ENCODE results near the gene SHANK3. TPM values are rescaled to one million over a fixed set of nuclear protein-coding genes. Genes with fewer than 3 reads are reported as not detected.

The SHANK3 gene
- total and polyA plus RNA-seq, 2 experiments from 2014 or later, result 0.52 to 4.9 TPM

DNA sequence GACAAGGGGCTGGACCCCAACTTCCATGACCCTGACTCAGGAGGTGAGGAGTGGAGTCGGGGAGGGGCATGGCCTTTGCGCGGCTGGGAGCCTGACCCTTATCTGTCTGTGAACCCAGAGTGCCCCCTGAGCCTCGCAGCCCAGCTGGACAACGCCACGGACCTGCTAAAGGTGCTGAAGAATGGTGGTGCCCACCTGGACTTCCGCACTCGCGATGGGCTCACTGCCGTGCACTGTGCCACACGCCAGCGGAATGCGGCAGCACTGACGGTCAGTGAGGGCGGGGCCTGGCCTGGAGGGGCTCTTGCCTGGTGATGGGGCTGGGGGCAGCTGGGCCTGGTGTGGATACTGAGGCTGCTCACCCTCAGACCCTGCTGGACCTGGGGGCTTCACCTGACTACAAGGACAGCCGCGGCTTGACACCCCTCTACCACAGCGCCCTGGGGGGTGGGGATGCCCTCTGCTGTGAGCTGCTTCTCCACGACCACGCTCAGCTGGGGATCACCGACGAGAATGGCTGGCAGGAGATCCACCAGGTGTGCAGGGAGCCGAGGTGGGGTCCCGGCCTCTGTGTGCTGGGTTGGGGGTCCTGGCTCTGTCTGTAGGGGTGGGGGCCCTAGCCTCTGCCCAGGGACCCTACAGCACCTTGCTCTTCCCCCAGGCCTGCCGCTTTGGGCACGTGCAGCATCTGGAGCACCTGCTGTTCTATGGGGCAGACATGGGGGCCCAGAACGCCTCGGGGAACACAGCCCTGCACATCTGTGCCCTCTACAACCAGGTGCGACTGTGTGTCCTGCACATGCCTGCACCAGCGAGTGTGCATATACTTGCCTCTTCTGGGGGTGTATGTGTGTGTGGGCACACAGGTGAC lies 6.3 kb downstream of the SHANK3 start:
- TF ChIP-seq POLR2AphosphoS5 (IDR thresholded peaks at IDR 0.05; ENCODE audit: low read depth) (no peak), CREB1 (CRISPR knock-in tag; IDR thresholded peaks at IDR 0.05; ENCODE audit: low read depth) (no peak), ZNF114 (CRISPR knock-in tag; IDR thresholded peaks at IDR 0.05) (no peak), REST (IDR thresholded peaks at IDR 0.05; ENCODE audit: unreplicated experiment) (no peak), NANOG (IDR thresholded peaks at IDR 0.05; ENCODE audit: borderline replicate concordance) (no peak), ZNF331 (CRISPR knock-in tag; IDR thresholded peaks at IDR 0.05; ENCODE audit: low read depth) (no peak), CTCF (conservative IDR thresholded peaks at IDR 0.05; ENCODE audit: low read depth in 2 of 2) (no peak), EZH2phosphoT487 (IDR thresholded peaks at IDR 0.05; ENCODE audit: unreplicated experiment) (no peak), STAT1 (IDR thresholded peaks at IDR 0.05; ENCODE audit: unreplicated experiment) (no peak), EZH2 (IDR thresholded peaks at IDR 0.05; ENCODE audit: low read depth, unreplicated experiment) (no peak), JUNB (IDR thresholded peaks at IDR 0.05; ENCODE audit: unreplicated experiment) (no peak)
- TF ChIP-seq, protein P1, sequence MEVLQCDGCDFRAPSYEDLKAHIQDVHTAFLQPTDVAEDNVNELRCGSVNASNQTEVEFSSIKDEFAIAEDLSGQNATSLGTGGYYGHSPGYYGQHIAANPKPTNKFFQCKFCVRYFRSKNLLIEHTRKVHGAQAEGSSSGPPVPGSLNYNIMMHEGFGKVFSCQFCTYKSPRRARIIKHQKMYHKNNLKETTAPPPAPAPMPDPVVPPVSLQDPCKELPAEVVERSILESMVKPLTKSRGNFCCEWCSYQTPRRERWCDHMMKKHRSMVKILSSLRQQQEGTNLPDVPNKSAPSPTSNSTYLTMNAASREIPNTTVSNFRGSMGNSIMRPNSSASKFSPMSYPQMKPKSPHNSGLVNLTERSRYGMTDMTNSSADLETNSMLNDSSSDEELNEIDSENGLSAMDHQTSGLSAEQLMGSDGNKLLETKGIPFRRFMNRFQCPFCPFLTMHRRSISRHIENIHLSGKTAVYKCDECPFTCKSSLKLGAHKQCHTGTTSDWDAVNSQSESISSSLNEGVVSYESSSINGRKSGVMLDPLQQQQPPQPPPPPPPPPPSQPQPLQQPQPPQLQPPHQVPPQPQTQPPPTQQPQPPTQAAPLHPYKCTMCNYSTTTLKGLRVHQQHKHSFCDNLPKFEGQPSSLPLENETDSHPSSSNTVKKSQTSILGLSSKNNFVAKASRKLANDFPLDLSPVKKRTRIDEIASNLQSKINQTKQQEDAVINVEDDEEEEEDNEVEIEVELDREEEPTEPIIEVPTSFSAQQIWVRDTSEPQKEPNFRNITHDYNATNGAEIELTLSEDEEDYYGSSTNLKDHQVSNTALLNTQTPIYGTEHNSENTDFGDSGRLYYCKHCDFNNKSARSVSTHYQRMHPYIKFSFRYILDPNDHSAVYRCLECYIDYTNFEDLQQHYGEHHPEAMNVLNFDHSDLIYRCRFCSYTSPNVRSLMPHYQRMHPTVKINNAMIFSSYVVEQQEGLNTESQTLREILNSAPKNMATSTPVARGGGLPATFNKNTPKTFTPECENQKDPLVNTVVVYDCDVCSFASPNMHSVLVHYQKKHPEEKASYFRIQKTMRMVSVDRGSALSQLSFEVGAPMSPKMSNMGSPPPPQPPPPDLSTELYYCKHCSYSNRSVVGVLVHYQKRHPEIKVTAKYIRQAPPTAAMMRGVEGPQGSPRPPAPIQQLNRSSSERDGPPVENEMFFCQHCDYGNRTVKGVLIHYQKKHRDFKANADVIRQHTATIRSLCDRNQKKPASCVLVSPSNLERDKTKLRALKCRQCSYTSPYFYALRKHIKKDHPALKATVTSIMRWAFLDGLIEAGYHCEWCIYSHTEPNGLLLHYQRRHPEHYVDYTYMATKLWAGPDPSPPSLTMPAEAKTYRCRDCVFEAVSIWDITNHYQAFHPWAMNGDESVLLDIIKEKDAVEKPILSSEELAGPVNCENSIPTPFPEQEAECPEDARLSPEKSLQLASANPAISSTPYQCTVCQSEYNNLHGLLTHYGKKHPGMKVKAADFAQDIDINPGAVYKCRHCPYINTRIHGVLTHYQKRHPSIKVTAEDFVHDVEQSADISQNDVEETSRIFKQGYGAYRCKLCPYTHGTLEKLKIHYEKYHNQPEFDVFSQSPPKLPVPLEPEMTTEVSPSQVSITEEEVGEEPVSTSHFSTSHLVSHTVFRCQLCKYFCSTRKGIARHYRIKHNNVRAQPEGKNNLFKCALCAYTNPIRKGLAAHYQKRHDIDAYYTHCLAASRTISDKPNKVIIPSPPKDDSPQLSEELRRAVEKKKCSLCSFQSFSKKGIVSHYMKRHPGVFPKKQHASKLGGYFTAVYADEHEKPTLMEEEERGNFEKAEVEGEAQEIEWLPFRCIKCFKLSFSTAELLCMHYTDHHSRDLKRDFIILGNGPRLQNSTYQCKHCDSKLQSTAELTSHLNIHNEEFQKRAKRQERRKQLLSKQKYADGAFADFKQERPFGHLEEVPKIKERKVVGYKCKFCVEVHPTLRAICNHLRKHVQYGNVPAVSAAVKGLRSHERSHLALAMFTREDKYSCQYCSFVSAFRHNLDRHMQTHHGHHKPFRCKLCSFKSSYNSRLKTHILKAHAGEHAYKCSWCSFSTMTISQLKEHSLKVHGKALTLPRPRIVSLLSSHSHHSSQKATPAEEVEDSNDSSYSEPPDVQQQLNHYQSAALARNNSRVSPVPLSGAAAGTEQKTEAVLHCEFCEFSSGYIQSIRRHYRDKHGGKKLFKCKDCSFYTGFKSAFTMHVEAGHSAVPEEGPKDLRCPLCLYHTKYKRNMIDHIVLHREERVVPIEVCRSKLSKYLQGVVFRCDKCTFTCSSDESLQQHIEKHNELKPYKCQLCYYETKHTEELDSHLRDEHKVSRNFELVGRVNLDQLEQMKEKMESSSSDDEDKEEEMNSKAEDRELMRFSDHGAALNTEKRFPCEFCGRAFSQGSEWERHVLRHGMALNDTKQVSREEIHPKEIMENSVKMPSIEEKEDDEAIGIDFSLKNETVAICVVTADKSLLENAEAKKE (CRISPR knock-in tag; IDR thresholded peaks at IDR 0.05), result no peak
- TF ChIP-seq, protein P2, sequence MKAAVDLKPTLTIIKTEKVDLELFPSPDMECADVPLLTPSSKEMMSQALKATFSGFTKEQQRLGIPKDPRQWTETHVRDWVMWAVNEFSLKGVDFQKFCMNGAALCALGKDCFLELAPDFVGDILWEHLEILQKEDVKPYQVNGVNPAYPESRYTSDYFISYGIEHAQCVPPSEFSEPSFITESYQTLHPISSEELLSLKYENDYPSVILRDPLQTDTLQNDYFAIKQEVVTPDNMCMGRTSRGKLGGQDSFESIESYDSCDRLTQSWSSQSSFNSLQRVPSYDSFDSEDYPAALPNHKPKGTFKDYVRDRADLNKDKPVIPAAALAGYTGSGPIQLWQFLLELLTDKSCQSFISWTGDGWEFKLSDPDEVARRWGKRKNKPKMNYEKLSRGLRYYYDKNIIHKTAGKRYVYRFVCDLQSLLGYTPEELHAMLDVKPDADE (IDR thresholded peaks at IDR 0.05), result no peak
- DNase-seq (ENCODE audit: low spot score), result no peak
- H3F3A ChIP-seq (replicated peaks; ENCODE audit: low read depth), result 0 out of 2 replicates have a peak, but pooled peaks cover 3% of the 10 kb centered on the region
- no peak for ATAC-seq
- H3K79me2 ChIP-seq (replicated peaks; ENCODE audit: insufficient read depth), result no peaks in the 10 kb centered on the region
- no peak overlapping the region for H3K4me3 Mint-ChIP-seq
- H4K20me1 ChIP-seq (replicated peaks; ENCODE audit: insufficient read depth), result no peaks in the 10 kb centered on the region; the same call in 1 of the 2 replicates
- H3K27ac ChIP-seq (ENCODE audit: low read depth), result no peak overlapping the region
- peaks cover 35% of the 10 kb centered on the region for H3K27me3 Mint-ChIP-seq (ENCODE audit: insufficient read depth, low read depth, poor library complexity)
- H3K27ac Mint-ChIP-seq, result no peak overlapping the region
- peaks cover 21% of the 10 kb centered on the region for H3K36me3 Mint-ChIP-seq (ENCODE audit: low read depth)
- H3K27me3 ChIP-seq (ENCODE audit: insufficient read depth), result peaks cover 12% of the 10 kb centered on the region
- no peak overlapping the region for H3K4me3 ChIP-seq
- H3K36me3 ChIP-seq (ENCODE audit: insufficient read depth), result no peaks in the 10 kb centered on the region
- no peak overlapping the region for H3K4me2 ChIP-seq
- H3K4me1 ChIP-seq (ENCODE audit: insufficient read depth), result no peaks in the 10 kb centered on the region
- H3K9me3 Mint-ChIP-seq, result peaks cover 19% of the 10 kb centered on the region
- H3K9me2 ChIP-seq (ENCODE audit: insufficient read depth), result no peaks in the 10 kb centered on the region
- H3K4me1 Mint-ChIP-seq, result peaks cover 7% of the 10 kb centered on the region
- H2AFZ ChIP-seq, result no peak overlapping the region
